ENCODE results near the gene GPR107. TPM values are rescaled to one million over a fixed set of nuclear protein-coding genes. Genes with fewer than 3 reads are reported as not detected.
A peak's percentile ranks its signal among the peaks of the same experiment; 100 is the strongest.

Gene GPR107
- total and polyA plus RNA-seq, 2 experiments from 2014 or later: 8.0 to 18.9 TPM

GRCh38 chr9:130149654-130150286 lies 96.1 kb downstream of the GPR107 start:
- no peak overlapping the region for H3K4me3 ChIP-seq
- H3K36me3 ChIP-seq (ENCODE audit: low read depth): no peaks in the 10 kb centered on the region
- H3K4me1 ChIP-seq (ENCODE audit: insufficient read depth): peaks cover 7% of the 10 kb centered on the region; the same call in 1 of the 2 replicates
- no peak overlapping the region for H3K27ac ChIP-seq
- no peaks in the 10 kb centered on the region for H3K27me3 ChIP-seq (replicated peaks; ENCODE audit: insufficient read depth)
- TF ChIP-seq EZH2phosphoT487 (IDR thresholded peaks at IDR 0.05; ENCODE audit: insufficient read depth, low read depth): no peak
- TF ChIP-seq EZH2 (IDR thresholded peaks at IDR 0.05; ENCODE audit: insufficient read depth, poor library complexity, severe bottlenecking): no peak
- no peaks in the 10 kb centered on the region for H3K79me2 ChIP-seq (ENCODE audit: insufficient read depth)
- no peaks in the 10 kb centered on the region for H3K9me3 ChIP-seq (ENCODE audit: low read depth)
- no peak overlapping the region for H2AFZ ChIP-seq
- DNase-seq: no peak
- no peaks in the 10 kb centered on the region for H3K9me2 ChIP-seq (ENCODE audit: insufficient read depth)
- in situ Hi-C loops (cut with MboI): no loop called here
- no peak overlapping the region for H3K4me2 ChIP-seq (ENCODE audit: unreplicated experiment)
- no peak overlapping the region for H3K9ac ChIP-seq
- WGBS, 2 experiments (ENCODE audit: low coverage in 1 of 2, low lambda C conversion rate in 2 of 2, missing lambda C conversion rate in 2 of 2): 93 to 96% methylated on average over 5 of the region's 5 CpGs
- peaks cover 4% of the 10 kb centered on the region; the same call in 1 of the 2 replicates for H3F3A ChIP-seq (ENCODE audit: insufficient read depth)
- H4K20me1 ChIP-seq (ENCODE audit: insufficient read depth): no peaks in the 10 kb centered on the region

- no peaks in the 10 kb centered on the region for H3K79me2 ChIP-seq (ENCODE audit: insufficient read depth)
- in situ Hi-C loops (cut with MboI): no loop called here
- H3F3A ChIP-seq (ENCODE audit: insufficient read depth): no peaks in the 10 kb centered on the region
- H3K27me3 ChIP-seq (replicated peaks; ENCODE audit: insufficient read depth): no peaks in the 10 kb centered on the region
- peak overlapping the region; percentile 80 for H2AFZ ChIP-seq
- no peak overlapping the region for H3K4me3 ChIP-seq
- H3K4me2 ChIP-seq (ENCODE audit: unreplicated experiment): no peak overlapping the region
- no peak overlapping the region for H3K27ac ChIP-seq
- peaks cover 7% of the 10 kb centered on the region; the same call in 1 of the 2 replicates for H3K4me1 ChIP-seq (ENCODE audit: insufficient read depth)
- no peak overlapping the region for H3K9ac ChIP-seq
- H4K20me1 ChIP-seq (ENCODE audit: insufficient read depth): no peaks in the 10 kb centered on the region
- no peaks in the 10 kb centered on the region for H3K9me2 ChIP-seq (ENCODE audit: insufficient read depth)
- no peaks in the 10 kb centered on the region for H3K36me3 ChIP-seq (ENCODE audit: low read depth)
- WGBS, 2 experiments (ENCODE audit: low coverage in 1 of 2, low lambda C conversion rate in 2 of 2, missing lambda C conversion rate in 2 of 2): 60 to 67% methylated on average over 13 to 14 of the region's 14 CpGs
- TF ChIP-seq EZH2 (IDR thresholded peaks at IDR 0.05; ENCODE audit: insufficient read depth, poor library complexity, severe bottlenecking) (no peak), EZH2phosphoT487 (IDR thresholded peaks at IDR 0.05; ENCODE audit: insufficient read depth, low read depth) (no peak)
- H3K9me3 ChIP-seq (ENCODE audit: low read depth): no peaks in the 10 kb centered on the region
- DNase-seq: peak; percentile 47
Observed at GRCh38 chr9:130150779-130151382, 97.2 kb downstream of the GPR107 start.

GRCh38 chr9:130154816-130155215 lies 101.1 kb downstream of the GPR107 start:
- WGBS, 2 experiments (ENCODE audit: low coverage in 1 of 2, low lambda C conversion rate in 2 of 2, missing lambda C conversion rate in 2 of 2): 94 to 100% methylated on average over 3 of the region's 3 CpGs

GRCh38 chr9:130155647-130156046 lies 101.9 kb downstream of the GPR107 start:
- Histone ChIP-seq H3K4me1 (ENCODE audit: insufficient read depth) (peaks cover 4% of the 10 kb centered on the region; the same call in 1 of the 2 replicates), H4K20me1 (ENCODE audit: insufficient read depth) (no peaks in the 10 kb centered on the region), H2AFZ (no peak overlapping the region), H3K9ac (no peak overlapping the region), H3K9me3 (ENCODE audit: low read depth) (no peaks in the 10 kb centered on the region), H3F3A (ENCODE audit: insufficient read depth) (no peaks in the 10 kb centered on the region), H3K4me2 (ENCODE audit: unreplicated experiment) (no peak overlapping the region), H3K9me2 (ENCODE audit: insufficient read depth) (no peaks in the 10 kb centered on the region), H3K27me3 (replicated peaks; ENCODE audit: insufficient read depth) (no peaks in the 10 kb centered on the region), H3K36me3 (ENCODE audit: low read depth) (no peaks in the 10 kb centered on the region), H3K27ac (no peak overlapping the region), H3K79me2 (ENCODE audit: insufficient read depth) (no peaks in the 10 kb centered on the region), H3K4me3 (no peak overlapping the region)
- in situ Hi-C loops (cut with MboI): no loop called here
- TF ChIP-seq EZH2phosphoT487 (IDR thresholded peaks at IDR 0.05; ENCODE audit: insufficient read depth, low read depth) (no peak), EZH2 (IDR thresholded peaks at IDR 0.05; ENCODE audit: insufficient read depth, poor library complexity, severe bottlenecking) (no peak)
- DNase-seq: no peak
- 95 to 96% methylated on average over 12 of the region's 12 CpGs for WGBS, 2 experiments (ENCODE audit: low coverage in 1 of 2, low lambda C conversion rate in 2 of 2, missing lambda C conversion rate in 2 of 2)

More at GRCh38 chr9:130154816-130155215, 101.1 kb downstream of the GPR107 start:
- no peaks in the 10 kb centered on the region for H3K36me3 ChIP-seq (ENCODE audit: low read depth)
- H3K9me3 ChIP-seq (ENCODE audit: low read depth): no peaks in the 10 kb centered on the region
- no peaks in the 10 kb centered on the region for H3K9me2 ChIP-seq (ENCODE audit: insufficient read depth)
- no peak overlapping the region for H2AFZ ChIP-seq
- no peak for DNase-seq
- no peak overlapping the region for H3K27ac ChIP-seq
- H3K9ac ChIP-seq: no peak overlapping the region
- H3K4me3 ChIP-seq: no peak overlapping the region
- no peaks in the 10 kb centered on the region for H3F3A ChIP-seq (ENCODE audit: insufficient read depth)
- H3K27me3 ChIP-seq (replicated peaks; ENCODE audit: insufficient read depth): no peaks in the 10 kb centered on the region
- H3K4me1 ChIP-seq (ENCODE audit: insufficient read depth): peaks cover 7% of the 10 kb centered on the region; the same call in 1 of the 2 replicates
- H3K4me2 ChIP-seq (ENCODE audit: unreplicated experiment): no peak overlapping the region
- H4K20me1 ChIP-seq (ENCODE audit: insufficient read depth): no peaks in the 10 kb centered on the region
- no peaks in the 10 kb centered on the region for H3K79me2 ChIP-seq (ENCODE audit: insufficient read depth)
- no peak for TF ChIP-seq EZH2 (IDR thresholded peaks at IDR 0.05; ENCODE audit: insufficient read depth, poor library complexity, severe bottlenecking)
- no peak for TF ChIP-seq EZH2phosphoT487 (IDR thresholded peaks at IDR 0.05; ENCODE audit: insufficient read depth, low read depth)
- in situ Hi-C loops (cut with MboI): no loop called here

All from GM23248 (cell line).